NCI-H2171 (cell line): Measurements from ENCODE around the gene ZNF574.

Experiments
- DNase-seq: peaks from one replicate; lab custom pipeline; 2025; lab: John Stamatoyannopoulos, UW

ZNF574 gene

DNA sequence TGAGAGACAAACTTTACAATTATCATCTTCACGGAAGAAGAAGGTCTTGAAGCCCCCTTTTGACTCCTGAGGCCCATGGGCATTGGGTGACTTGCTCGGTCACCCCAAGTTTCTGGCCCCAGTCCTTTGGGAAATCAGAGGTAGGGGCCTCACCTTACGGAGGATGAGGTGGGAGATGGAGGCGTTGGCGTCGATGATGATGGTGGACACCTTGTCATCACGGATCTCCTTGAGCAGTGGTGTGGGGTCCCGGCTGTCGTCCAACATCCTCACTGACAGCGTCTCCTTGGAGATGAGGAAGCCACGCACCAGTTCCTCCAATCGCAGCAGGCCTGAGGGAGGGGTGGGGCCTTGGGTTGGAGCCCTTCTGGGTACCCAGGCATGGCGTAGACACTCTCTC, 16.8 kb upstream of the ZNF574 start:
- DNase-seq, result no peak

DNA sequence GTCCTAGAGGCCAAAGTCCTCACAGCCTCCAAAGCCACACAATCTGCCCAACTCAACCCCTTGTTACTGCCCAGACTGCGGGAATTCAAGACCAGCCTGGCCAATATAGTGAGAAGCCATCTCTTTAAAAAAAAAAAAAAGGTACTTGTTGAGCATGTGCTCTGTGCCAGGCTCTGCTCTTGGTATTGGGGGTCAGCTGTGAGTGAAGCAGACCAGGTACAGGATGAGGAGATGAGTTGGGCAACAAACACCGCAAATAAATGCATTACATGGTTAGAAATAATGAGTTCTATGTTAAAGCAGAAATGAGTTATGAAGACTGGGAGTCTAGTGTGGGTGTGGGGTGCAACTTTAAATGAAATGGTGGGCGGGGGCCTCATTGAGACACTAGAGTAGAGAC, 15.8 kb upstream of the ZNF574 start:
- DNase-seq, result no peak

DNA sequence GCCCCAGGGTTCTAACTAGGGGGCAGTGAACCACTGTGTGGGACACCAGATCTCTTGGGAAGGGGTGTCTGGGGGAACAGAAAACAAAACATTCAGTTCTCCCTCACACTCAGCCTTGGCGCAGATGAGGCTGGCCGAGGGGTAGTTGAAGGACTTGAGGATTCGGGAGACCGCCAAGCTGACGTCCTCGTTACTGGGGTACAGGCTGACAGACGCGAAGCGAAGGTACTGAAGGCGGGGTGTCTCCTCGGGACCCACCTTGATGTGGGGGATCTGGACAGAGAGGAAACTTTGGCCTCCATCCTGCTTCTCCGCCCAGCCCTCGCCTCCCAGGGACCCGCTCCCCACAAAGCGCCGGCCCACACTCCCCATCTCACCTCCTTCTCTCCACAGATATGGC, 13.6 kb upstream of the ZNF574 start:
- DNase-seq, result no peak

DNA sequence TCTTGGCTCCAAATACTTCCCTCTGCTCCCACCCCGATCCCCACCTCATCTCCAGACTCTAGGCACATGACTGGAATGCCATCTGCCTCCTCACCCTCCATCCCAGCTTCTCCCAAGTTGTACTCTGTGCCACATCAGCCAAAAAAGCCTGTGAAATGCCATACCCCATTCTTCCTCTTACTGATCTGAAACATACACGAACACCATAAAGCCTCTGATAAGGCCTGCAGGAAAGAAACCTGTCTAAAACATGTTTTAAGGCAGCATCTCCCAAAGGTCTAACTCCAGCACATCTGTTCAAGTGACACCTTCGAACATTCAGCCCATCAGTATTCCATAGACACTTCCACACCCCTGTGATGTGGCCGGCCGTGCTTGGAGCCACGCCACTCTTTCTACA, 11.5 kb upstream of the ZNF574 start:
- no peak for DNase-seq

DNA sequence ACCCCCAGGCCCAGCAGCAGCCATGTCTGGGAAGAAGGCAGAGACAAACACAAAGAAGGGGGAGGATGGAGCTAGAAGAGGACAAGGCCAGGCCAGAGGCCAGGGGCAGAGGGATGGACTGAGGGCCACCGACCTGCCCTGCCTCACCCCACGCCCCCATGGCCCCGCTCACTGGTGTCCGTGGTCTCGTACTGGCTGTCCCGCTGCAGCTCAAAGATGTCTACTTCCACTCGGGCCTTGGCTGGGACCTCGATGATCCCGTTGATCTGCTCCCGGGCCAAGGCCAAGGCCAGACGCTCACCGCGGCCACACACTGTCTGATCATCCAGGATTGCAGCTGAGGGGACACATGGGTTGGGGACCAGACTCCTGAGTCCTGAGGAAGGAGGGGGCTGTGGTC, 10.9 kb upstream of the ZNF574 start:
- DNase-seq, result no peak

DNA sequence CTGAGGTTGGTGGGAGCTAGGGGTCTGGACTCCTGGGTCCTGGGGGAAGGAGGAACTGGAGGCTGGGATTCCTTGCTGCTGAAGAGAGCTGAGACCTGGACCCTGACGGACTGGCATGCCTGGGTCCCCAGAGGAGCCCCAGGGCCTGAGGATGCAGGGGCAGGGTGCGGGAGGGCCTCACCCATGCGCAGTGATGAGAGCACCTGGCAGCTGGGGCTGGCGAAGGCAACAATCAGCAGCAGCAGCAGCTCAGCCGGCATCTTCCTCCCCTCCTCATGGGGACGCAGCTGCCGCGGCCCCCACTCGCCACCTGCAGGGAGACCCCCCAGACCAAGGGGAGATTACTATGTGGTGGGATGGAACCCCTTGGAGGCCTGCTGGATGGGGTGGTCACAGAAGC, 10.5 kb upstream of the ZNF574 start:
- DNase-seq, result no peak

DNA sequence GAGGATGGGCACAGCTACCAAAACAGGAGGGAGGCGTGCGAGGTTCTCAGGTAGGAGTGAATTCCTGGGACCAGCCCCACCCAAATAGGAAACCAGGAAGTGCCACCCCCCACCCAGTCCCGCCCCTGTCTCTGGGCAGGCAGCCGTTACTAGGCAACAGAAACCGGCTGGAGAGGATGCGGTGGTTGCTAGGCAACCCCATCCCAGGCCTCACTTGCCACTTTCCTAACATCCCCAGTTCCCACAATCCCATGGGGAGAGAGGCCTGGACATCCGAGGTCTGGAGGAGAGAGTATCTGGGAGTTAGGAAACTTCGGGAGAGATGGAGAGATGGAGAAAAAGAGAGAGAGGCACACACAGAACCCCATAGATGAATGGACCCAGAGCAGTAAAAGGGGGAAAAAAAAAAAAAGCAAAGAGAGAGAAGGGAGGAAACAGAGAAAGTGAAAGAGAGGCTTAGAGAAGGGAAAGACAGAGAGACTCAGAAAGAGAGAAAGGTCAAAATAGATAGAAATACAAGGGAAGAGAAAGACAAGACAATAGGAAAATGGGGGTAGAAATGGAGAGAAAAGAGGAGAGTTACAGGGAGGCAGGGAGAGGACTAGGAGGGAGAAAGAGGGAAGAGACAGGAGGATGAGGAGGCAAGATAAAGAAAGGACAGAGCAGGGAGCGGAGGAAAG, 9.8 kb upstream of the ZNF574 start:
- no peak for DNase-seq

DNA sequence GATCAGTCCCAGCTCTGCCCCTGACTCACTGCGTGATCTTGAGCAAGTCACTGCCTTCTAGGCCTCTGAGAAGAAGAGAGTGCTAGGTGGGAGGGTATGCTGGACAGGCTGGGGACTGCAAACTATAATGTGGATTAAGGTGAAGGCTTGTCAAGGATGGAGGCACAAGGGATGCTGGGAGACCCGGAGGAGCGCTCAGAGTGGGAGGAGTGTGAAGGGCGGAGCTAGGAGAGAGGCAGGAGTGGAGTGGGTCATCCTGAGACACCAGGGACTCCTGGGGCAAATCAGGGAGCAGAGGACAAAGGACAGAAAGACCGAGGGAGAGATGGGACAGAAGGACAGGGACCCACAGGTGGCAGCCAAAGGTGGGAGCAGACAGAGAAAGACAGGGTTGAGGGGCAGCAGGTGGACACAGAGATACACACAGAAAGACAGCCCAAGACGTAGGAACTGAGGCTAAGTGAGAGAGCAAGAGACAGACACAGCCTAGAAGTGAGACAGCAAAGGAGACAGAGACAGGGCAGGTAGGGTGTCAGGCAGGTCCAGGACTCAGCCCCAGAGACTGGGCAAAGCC, 8.6 kb upstream of the ZNF574 start:
- DNase-seq, result no peak

DNA sequence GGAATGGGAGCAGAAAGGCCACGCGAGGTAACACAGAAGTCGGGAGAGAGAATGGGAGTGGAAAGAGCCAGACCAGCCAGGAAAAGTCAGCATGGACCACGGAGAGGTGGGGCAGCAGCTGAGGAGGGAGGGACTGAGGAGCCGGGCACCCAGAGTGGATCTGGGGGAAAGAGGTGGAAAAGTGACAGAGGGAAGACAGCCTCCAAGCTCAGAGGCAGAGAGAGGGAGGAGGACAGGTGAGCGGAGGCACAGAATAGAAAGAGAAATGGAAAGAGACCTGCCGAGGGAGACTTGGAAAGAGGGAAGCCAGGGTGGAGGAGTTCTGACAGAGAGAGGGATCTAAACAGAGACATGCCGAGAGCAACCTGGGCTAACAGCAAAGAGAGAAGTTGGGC, 7.6 kb upstream of the ZNF574 start:
- DNase-seq, result no peak

DNA sequence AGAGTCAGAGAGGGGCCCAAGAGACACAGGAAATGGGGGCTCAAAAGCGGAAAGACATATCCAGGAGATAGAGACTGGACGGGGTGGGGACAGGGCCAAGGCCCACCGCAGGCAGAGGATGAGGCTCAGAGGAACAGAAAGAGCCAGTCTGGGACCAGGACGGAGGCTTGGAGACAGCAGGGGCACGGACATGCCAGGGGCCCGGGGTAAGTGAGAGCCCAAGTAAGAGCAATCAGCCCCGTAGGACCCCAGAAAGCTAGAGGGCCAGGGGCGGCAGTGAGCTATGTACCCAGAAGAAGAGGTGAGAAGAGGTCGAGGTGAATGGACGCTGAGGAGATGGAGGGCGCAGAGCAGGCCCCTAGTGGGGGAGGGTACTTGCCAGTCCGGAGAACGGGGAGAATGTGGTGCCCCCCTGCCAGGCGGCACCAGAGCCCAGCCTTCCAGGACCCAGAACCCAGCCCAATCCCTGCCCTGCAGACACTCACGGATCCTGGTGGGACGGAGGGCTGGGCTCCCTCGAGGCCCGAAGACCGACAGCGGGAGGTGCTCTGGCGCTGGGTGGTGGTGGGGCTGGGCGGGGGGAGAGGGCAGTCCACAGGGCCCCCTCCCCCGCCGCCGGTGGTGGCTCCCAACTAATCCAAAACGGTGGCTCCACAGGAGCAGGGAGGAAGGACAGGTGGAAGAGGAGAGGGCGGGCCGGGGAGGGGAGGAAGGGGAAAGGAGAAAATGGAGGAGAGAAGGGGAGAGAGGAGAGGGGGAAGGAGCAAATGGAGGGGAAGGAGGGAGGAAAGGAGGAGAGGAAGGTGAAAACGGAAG, 7.0 kb upstream of the ZNF574 start:
- no peak for DNase-seq

DNA sequence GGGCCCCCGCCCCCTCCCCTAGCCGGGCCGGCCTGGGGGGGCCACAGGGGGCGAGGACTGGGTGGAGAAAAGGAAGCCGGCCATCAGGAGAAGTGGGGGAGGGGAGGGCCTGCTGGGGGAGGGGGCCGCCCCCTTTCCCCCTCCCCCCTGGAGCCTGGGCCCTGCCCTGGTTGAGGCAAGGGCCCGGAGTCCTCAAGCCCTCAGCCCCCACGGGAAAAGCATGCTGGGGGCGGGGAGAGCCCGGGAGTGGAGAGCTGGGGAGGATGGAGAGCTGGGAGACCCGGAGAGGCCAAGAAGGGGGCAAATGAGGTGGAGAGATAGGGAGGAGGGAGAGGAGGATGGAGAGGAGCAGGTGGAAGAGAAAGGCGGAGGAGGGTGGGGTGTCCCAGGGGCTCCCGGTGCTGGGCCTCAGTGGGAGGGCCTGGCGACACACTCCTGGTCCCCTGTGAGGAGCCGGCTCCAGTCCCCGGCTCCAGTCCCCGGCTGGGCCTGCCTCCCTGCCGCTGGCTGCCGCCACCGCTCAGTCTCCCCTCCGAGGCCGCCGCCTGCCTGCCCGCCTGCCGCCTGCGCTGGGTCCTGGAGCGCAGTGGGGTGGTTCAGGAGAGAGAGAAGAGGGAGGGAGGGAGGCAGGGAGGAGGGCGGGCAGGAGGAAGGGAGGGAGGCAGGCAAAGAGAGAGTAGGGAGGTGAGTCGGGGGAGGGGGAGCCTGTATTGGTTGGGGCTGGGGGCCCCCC, 6.2 kb upstream of the ZNF574 start, which contains the start of gene GRIK5:
TSS of gene GRIK5 (minus strand) at position 588 of the 733 bp plus-strand sequence. CDS start 4,436 bp downstream, outside the sequence.
- peak; percentile 82 for DNase-seq

DNA sequence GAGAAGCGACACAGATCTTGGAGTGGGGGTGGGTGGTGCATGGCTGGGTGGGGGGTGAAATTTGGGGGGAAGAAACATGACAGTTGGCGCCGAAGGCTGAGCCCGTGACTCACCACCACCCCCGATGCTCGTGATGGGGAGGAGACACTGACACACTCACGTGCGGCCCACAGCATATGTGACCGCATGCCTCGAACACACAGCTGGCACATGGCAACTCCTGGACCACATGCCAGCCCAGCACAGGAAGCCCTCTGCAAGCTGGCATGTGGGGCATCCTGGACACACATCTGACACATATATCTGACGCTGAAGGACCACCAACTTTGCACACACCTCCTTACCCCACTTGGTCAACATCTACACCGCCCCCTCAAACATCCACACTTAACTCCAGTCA, 4.7 kb upstream of the ZNF574 start:
- no peak for DNase-seq

DNA sequence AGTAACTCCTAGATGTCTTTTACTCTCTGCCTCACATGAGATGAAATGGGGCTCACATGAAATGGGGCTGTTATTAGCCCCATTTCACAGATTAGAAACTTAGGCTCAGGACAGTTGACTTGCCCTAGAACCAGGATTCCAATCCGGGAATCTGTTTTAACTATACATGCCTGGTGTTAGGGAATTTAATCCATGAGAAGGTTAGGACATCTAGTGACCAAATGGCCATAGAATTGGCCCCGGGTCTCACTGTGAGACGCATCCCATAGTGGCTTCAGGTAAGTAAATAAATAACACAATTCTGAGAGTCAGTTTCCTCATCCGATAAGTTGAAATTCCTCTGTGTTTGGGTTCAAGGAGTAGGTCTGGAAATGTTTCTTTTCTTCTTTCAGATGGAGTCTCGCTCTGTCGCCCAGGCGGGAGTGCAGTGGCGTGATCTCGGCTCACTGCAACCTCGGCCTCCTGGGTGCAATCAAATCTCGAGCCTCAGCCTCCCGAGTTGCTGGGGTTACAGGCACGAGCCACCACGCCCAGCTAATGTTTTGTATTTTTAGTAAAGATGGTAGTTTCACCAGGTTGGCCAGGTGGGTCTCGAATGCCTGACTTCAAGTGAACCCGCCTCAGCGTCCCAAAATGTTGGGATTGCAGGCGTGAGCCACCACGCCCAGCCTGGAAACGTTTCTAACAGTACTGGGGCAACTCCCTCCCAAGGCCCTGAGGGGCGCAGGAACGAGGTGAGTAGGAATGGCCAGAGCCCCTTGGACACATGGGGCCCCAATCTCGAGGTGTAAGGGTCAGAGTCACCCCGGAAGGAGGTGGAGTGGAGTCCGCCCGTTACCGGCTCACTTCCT, 1.2 kb upstream of the ZNF574 start:
- no peak for DNase-seq

DNA sequence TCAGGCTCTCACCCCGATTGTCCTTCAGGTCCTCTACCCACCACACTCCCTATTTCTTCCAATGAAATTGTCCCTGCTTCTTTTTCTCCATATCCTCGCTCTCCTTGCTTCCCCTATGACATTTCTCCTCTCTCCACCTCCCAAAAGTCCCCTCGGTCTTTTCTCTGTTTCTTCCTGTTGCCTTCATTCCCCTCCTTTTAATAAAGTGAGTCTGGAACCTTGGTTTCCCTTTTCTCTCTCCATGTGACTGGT, 676 bp upstream of the ZNF574 start:
- no peak for DNase-seq

DNA sequence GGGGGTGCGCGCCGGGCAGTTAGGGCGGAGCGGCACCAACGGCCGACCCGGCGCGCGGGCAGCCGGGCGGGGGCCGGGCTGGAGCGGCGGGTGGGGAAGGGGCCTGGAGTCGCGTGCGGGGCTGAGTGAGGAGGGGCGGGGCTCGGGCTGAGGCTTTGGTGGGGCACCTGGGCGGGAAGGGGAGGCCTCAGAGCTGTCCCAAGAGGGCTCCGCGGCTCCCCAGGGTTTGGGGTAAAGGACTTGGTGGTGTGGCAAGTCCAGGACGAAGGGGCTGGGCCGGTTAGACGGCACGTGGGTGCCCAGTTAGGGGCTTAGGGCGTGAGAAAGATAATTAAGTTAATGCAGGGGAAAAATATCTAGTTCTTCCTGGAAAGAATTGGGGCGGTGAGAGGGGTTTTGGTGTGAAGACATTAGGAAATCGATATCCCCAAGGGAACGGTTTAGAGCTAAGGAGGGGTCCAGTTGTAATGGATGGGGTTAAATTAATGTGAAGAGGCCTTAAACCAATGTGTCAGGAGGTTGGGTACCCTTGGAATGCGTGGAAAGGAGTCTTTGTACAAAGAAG, 496 bp downstream of the ZNF574 start:
- DNase-seq, result peak; percentile 50

DNA sequence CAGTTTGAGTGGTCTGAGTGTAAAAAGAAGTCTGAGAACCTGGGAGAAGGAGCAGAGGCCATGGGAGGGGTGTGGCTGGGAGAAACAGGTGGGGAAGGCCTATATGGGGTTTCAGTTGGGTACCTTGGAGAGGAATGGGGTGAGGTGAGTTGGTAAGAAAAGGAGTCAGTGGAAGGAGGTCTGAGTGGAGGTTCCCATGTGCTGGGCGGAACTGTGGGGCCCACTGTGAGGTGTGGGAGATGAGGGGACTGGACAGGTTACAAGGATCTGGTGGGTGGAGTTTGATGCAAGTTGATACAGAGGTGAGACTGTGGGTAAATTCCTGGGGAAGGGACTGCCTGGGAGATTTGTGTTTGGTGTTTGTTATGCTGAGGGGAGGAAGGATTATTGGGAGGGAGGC, 2.1 kb downstream of the ZNF574 start:
- DNase-seq, result no peak

DNA sequence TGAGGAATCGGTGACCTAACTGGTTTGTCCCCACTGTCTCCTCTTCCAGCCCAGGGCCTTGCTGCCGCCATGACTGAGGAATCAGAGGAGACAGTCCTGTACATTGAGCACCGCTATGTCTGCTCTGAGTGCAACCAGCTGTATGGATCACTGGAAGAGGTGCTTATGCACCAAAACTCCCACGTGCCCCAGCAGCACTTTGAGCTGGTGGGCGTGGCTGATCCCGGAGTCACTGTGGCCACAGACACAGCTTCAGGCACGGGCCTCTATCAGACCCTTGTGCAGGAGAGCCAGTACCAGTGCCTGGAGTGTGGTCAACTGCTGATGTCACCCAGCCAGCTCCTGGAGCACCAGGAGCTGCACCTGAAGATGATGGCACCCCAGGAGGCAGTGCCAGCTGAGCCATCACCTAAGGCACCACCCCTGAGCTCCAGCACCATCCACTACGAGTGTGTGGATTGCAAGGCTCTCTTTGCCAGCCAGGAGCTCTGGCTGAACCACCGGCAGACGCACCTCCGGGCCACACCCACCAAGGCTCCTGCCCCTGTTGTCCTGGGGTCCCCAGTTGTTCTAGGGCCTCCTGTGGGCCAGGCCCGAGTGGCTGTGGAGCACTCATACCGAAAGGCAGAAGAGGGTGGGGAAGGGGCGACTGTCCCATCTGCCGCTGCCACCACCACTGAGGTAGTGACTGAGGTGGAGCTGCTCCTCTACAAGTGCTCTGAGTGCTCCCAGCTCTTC, 2.7 kb downstream of the ZNF574 start:
- DNase-seq, result no peak

DNA sequence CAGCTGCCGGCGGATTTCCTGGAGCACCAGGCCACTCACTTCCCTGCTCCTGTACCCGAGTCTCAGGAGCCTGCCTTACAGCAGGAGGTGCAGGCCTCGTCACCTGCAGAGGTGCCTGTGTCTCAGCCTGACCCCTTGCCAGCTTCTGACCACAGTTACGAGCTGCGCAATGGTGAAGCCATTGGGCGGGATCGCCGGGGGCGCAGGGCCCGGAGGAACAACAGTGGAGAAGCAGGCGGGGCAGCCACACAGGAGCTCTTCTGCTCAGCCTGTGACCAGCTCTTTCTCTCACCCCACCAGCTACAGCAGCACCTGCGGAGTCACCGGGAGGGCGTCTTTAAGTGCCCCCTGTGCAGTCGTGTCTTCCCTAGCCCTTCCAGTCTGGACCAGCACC, 3.3 kb downstream of the ZNF574 start:
- no peak for DNase-seq

DNA sequence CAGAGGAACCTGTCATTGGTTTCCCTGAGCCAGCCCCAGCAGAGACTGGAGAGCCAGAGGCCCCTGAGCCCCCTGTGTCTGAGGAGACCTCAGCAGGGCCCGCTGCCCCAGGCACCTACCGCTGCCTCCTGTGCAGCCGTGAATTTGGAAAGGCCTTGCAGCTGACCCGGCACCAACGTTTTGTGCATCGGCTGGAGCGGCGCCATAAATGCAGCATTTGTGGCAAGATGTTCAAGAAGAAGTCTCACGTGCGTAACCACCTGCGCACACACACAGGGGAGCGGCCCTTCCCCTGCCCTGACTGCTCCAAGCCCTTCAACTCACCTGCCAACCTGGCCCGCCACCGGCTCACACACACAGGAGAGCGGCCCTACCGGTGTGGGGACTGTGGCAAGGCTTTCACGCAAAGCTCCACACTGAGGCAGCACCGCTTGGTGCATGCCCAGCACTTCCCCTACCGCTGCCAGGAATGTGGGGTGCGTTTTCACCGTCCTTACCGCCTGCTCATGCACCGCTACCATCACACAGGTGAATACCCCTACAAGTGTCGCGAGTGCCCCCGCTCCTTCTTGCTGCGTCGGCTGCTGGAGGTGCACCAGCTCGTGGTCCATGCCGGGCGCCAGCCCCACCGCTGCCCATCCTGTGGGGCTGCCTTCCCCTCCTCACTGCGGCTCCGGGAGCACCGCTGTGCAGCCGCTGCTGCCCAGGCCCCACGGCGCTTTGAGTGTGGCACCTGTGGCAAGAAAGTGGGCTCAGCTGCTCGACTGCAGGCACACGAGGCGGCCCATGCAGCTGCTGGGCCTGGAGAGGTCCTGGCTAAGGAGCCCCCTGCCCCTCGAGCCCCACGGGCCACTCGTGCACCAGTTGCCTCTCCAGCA, 4.2 kb downstream of the ZNF574 start:
- DNase-seq, result no peak
